ENCODE measurements around the gene SLC66A1.

SLC66A1 gene

DNA sequence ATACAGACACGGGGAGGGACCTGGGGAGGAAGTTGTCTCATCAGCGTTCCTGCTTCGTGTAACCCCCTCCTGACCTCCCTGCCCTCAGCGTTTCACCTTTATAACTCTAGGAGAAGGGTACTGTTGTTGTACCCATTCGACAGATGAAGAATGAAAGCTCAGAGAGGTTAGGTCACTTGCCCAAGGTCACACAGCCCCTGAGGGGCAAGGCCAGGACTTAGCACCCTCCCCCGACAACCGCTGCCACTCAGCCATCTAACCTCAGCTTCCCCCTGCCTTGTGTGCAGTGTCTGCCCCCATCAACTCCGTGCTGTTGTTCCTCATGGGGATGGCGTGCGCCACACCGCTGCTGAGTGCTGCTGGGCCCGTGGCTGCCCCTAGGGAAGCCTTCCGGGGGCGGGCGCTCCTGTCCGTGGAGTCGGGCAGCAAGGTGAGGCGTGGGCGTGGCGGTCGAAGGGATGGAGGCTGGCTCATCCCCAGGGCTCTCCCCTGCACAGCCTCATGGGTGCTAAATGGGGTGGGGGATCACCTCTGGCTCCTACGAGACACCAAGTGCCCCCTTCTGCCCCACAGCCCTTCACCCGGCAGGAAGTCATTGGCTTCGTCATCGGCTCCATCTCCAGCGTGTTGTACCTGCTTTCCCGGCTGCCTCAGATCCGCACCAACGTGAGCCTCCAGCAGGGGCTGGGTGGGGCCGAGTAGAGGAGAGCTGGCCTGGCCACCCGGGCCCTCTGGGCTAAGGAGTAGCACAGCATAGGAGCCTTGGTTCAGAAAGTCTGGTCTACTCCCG is 14.0 kb downstream of the SLC66A1 start:
- Histone ChIP-seq H3K4me1 (ENCODE audit: low read length) (no peaks in the 10 kb centered on the region), H3K9ac (ENCODE audit: low read length) (no peak overlapping the region), H3K27ac (ENCODE audit: low read length) (no peak overlapping the region), H3K79me2 (ENCODE audit: low read length) (no peaks in the 10 kb centered on the region), H3F3A (ENCODE audit: insufficient read depth, low read length) (no peaks in the 10 kb centered on the region), H3K4me2 (ENCODE audit: low read depth, low read length) (no peak overlapping the region), H3K9me3 (replicated peaks; ENCODE audit: insufficient read depth, low read length) (no peaks in the 10 kb centered on the region), H3K36me3 (replicated peaks; ENCODE audit: insufficient read depth, low read length) (no peaks in the 10 kb centered on the region), H2AFZ (ENCODE audit: low read length) (no peak overlapping the region), H3K27me3 (replicated peaks; ENCODE audit: insufficient read depth, low read length) (no peaks in the 10 kb centered on the region), H3K4me3 (ENCODE audit: low read length) (no peak overlapping the region), H3K9me2 (replicated peaks; ENCODE audit: insufficient read depth, low read length) (no peaks in the 10 kb centered on the region), H4K20me1 (ENCODE audit: insufficient read depth, low read length) (no peaks in the 10 kb centered on the region)
- no peak for DNase-seq
- TF ChIP-seq EZH2phosphoT487 (IDR thresholded peaks at IDR 0.05; ENCODE audit: low read length) (no peak), EZH2 (optimal IDR thresholded peaks at IDR 0.05; ENCODE audit: low read depth, low read length) (no peak)
- TF ChIP-seq, protein P1, sequence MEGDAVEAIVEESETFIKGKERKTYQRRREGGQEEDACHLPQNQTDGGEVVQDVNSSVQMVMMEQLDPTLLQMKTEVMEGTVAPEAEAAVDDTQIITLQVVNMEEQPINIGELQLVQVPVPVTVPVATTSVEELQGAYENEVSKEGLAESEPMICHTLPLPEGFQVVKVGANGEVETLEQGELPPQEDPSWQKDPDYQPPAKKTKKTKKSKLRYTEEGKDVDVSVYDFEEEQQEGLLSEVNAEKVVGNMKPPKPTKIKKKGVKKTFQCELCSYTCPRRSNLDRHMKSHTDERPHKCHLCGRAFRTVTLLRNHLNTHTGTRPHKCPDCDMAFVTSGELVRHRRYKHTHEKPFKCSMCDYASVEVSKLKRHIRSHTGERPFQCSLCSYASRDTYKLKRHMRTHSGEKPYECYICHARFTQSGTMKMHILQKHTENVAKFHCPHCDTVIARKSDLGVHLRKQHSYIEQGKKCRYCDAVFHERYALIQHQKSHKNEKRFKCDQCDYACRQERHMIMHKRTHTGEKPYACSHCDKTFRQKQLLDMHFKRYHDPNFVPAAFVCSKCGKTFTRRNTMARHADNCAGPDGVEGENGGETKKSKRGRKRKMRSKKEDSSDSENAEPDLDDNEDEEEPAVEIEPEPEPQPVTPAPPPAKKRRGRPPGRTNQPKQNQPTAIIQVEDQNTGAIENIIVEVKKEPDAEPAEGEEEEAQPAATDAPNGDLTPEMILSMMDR (IDR thresholded peaks at IDR 0.05; ENCODE audit: low read length), result no peak

DNA sequence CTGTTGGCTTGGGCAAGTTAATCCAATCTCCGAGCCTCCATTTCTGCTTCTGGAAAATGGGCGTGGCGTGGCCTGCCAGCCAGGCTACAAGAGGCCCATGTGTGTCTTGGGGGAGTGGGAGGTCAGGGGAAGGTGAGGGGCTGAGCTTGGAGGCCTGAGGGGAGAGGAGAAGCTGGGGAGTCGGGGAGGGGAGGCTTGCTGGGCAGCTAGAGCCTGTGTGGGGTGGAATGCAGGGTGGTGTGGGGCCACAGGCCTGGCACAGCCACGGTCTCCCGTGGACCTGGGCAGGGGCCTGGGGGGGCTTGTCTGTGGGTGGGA is 14.6 kb downstream of the SLC66A1 start:
- Histone ChIP-seq H3K9ac (ENCODE audit: low read length) (no peak overlapping the region), H3K27ac (ENCODE audit: low read length) (no peak overlapping the region), H3K9me2 (replicated peaks; ENCODE audit: insufficient read depth, low read length) (no peaks in the 10 kb centered on the region), H2AFZ (ENCODE audit: low read length) (no peak overlapping the region), H3K9me3 (replicated peaks; ENCODE audit: insufficient read depth, low read length) (no peaks in the 10 kb centered on the region), H3K79me2 (ENCODE audit: low read length) (no peaks in the 10 kb centered on the region), H3K4me2 (ENCODE audit: low read depth, low read length) (no peak overlapping the region), H4K20me1 (ENCODE audit: insufficient read depth, low read length) (no peaks in the 10 kb centered on the region), H3F3A (ENCODE audit: insufficient read depth, low read length) (no peaks in the 10 kb centered on the region), H3K36me3 (replicated peaks; ENCODE audit: insufficient read depth, low read length) (no peaks in the 10 kb centered on the region), H3K27me3 (replicated peaks; ENCODE audit: insufficient read depth, low read length) (no peaks in the 10 kb centered on the region), H3K4me3 (ENCODE audit: low read length) (no peak overlapping the region), H3K4me1 (ENCODE audit: low read length) (no peaks in the 10 kb centered on the region)
- DNase-seq, result no peak
- TF ChIP-seq EZH2phosphoT487 (IDR thresholded peaks at IDR 0.05; ENCODE audit: low read length) (no peak), EZH2 (optimal IDR thresholded peaks at IDR 0.05; ENCODE audit: low read depth, low read length) (no peak)
- TF ChIP-seq, protein P1 (IDR thresholded peaks at IDR 0.05; ENCODE audit: low read length), result no peak

GRCh38 chr1:19327301-19327700 is 15.2 kb downstream of the SLC66A1 start:
- H3K9ac ChIP-seq (ENCODE audit: low read length), result no peak overlapping the region
- H3K79me2 ChIP-seq (ENCODE audit: low read length), result no peaks in the 10 kb centered on the region
- H4K20me1 ChIP-seq (ENCODE audit: insufficient read depth, low read length), result no peaks in the 10 kb centered on the region
- no peaks in the 10 kb centered on the region for H3K9me3 ChIP-seq (replicated peaks; ENCODE audit: insufficient read depth, low read length)
- H3K4me1 ChIP-seq (ENCODE audit: low read length), result no peaks in the 10 kb centered on the region
- H2AFZ ChIP-seq (ENCODE audit: low read length), result no peak overlapping the region
- H3K9me2 ChIP-seq (replicated peaks; ENCODE audit: insufficient read depth, low read length), result no peaks in the 10 kb centered on the region
- no peak overlapping the region for H3K27ac ChIP-seq (ENCODE audit: low read length)
- TF ChIP-seq, protein P1 (IDR thresholded peaks at IDR 0.05; ENCODE audit: low read length), result no peak
- no peak for TF ChIP-seq EZH2 (optimal IDR thresholded peaks at IDR 0.05; ENCODE audit: low read depth, low read length)
- DNase-seq, result no peak
- no peaks in the 10 kb centered on the region for H3F3A ChIP-seq (ENCODE audit: insufficient read depth, low read length)
- no peaks in the 10 kb centered on the region for H3K36me3 ChIP-seq (replicated peaks; ENCODE audit: insufficient read depth, low read length)
- H3K4me2 ChIP-seq (ENCODE audit: low read depth, low read length), result no peak overlapping the region
- no peaks in the 10 kb centered on the region for H3K27me3 ChIP-seq (replicated peaks; ENCODE audit: insufficient read depth, low read length)
- H3K4me3 ChIP-seq (ENCODE audit: low read length), result no peak overlapping the region

Measured in MM.1S (cell line).